Stimulated activated CD8-positive, alpha-beta memory T cell treated with anti-CD3 and anti-CD28 coated beads, Interleukin-15, amount 100 ng/mL, for 4 hours (primary cell): ENCODE data around the gene ACAP3.

ENCODE experiments used
- DNase-seq, 2 donors: peaks; one replicate each; pipeline ENCODE4 v3.0.0-alpha.2; 2020; ENCODE audit warnings: low read depth in 2 of 2

ACAP3 gene

GRCh38 chr1:1302951-1303509, 4.7 kb downstream of the ACAP3 start:
- DNase-seq, result no peak

GRCh38 chr1:1302006-1302430, 5.7 kb downstream of the ACAP3 start:
- DNase-seq, result no peak

GRCh38 chr1:1300352-1300739, 7.4 kb downstream of the ACAP3 start:
- DNase-seq, result no peak

- DNase-seq, result no peak
Observed at GRCh38 chr1:1299686-1300351, 7.9 kb downstream of the ACAP3 start.

- DNase-seq, result no peak
Observed at GRCh38 chr1:1298861-1299685, 8.7 kb downstream of the ACAP3 start.

- no peak for DNase-seq
Observed at GRCh38 chr1:1297802-1298424, 9.8 kb downstream of the ACAP3 start.

GRCh38 chr1:1296070-1297061, 11.4 kb downstream of the ACAP3 start:
- DNase-seq, result no peak

GRCh38 chr1:1295154-1295923, 12.4 kb downstream of the ACAP3 start:
- no peak for DNase-seq

- DNase-seq, result no peak
Observed at GRCh38 chr1:1294250-1294890, 13.4 kb downstream of the ACAP3 start.

GRCh38 chr1:1293263-1294249, 14.2 kb downstream of the ACAP3 start:
- DNase-seq, result no peak

GRCh38 chr1:1292851-1293250, 14.9 kb downstream of the ACAP3 start:
- no peak for DNase-seq

GRCh38 chr1:1292442-1292779, 15.3 kb downstream of the ACAP3 start:
- no peak for DNase-seq

GRCh38 chr1:1291548-1292441, 15.9 kb downstream of the ACAP3 start:
- peak in 1 of 2 donors; percentile 34 for DNase-seq

- no peak for DNase-seq
Observed at GRCh38 chr1:1291023-1291528, 16.7 kb downstream of the ACAP3 start.

GRCh38 chr1:1290238-1290731, 17.4 kb downstream of the ACAP3 start:
- no peak for DNase-seq

- DNase-seq, result no peak
Observed at GRCh38 chr1:1287288-1288110, 20.2 kb downstream of the ACAP3 start.
